ENCODE results near the gene INPP4B.

The INPP4B gene

DNA sequence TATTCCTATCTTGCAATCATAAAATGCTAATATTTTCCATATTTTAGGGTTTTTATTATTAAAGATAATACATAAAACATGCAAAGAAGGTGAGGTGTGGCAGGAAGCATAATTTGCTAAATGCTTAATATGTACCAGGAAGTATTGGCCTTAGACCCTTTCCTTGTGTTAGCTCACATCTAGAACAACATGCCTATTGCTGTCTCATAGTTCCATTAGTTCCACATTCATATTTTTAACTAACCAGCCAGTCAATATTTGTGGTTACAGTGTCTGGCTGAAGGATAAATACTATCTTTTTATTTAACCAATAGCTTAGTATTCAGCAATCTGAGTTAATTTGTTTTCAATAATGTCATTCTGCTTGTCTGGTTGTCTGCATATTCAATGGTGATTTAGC, 432.6 kb downstream of the INPP4B start:
- H3K79me2 ChIP-seq (ENCODE audit: insufficient read depth, low read length), result no peaks in the 10 kb centered on the region
- H3K9me2 ChIP-seq (ENCODE audit: low read depth, low read length), result no peaks in the 10 kb centered on the region
- H3K4me3 ChIP-seq (ENCODE audit: low read depth, low read length, poor library complexity, severe bottlenecking), result no peak overlapping the region
- no peaks in the 10 kb centered on the region for H3K36me3 ChIP-seq (ENCODE audit: insufficient read depth, low read length)
- H3F3A ChIP-seq (ENCODE audit: insufficient read depth, low read length), result no peaks in the 10 kb centered on the region
- no peak overlapping the region for H2AFZ ChIP-seq (ENCODE audit: low read length)
- no peak overlapping the region for H3K9ac ChIP-seq (ENCODE audit: low read length)
- no peaks in the 10 kb centered on the region for H3K27me3 ChIP-seq (ENCODE audit: insufficient read depth, low read length)
- no peaks in the 10 kb centered on the region for H4K20me1 ChIP-seq (ENCODE audit: insufficient read depth, low read length)
- no peak overlapping the region for H3K4me2 ChIP-seq (ENCODE audit: low read length)
- H3K9me3 ChIP-seq (ENCODE audit: low read length), result no peaks in the 10 kb centered on the region
- no peaks in the 10 kb centered on the region for H3K4me1 ChIP-seq (ENCODE audit: insufficient read depth, low read length, severe bottlenecking)
- no peak for TF ChIP-seq CTCF (IDR thresholded peaks at IDR 0.05; ENCODE audit: low read length)
- no peak for TF ChIP-seq EZH2 (IDR thresholded peaks at IDR 0.05; ENCODE audit: borderline replicate concordance, low read length)
- no peak overlapping the region for H3K27ac ChIP-seq (ENCODE audit: low read depth, low read length, poor library complexity, severe bottlenecking)

DNA sequence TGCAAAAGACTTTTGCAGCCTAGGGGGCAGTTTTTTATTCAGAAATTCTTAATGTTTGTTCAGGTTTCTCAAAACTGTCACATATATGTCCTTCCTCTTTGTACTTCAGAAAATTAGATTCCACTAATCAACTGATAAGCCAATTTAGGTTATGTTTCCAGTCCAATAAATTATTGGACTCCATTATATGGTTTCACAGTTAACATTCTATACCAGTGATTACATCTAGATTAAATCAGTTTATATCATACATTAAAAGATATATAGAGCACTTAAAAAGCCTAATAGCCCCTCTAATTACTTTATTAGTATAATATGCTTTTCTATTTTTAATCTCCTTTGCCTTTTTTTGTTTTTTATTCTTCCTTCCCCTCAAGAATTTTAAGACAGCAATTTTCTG, 434.1 kb downstream of the INPP4B start:
- Histone ChIP-seq H3F3A (ENCODE audit: insufficient read depth, low read length) (no peaks in the 10 kb centered on the region), H3K4me1 (ENCODE audit: insufficient read depth, low read length, severe bottlenecking) (no peaks in the 10 kb centered on the region), H3K27me3 (ENCODE audit: insufficient read depth, low read length) (no peaks in the 10 kb centered on the region), H3K4me3 (ENCODE audit: low read depth, low read length, poor library complexity, severe bottlenecking) (no peak overlapping the region), H3K9me3 (ENCODE audit: low read length) (no peaks in the 10 kb centered on the region), H3K9ac (ENCODE audit: low read length) (no peak overlapping the region), H3K36me3 (ENCODE audit: insufficient read depth, low read length) (no peaks in the 10 kb centered on the region), H4K20me1 (ENCODE audit: insufficient read depth, low read length) (no peaks in the 10 kb centered on the region), H3K79me2 (ENCODE audit: insufficient read depth, low read length) (no peaks in the 10 kb centered on the region), H3K27ac (ENCODE audit: low read depth, low read length, poor library complexity, severe bottlenecking) (no peak overlapping the region), H3K9me2 (ENCODE audit: low read depth, low read length) (no peaks in the 10 kb centered on the region), H3K4me2 (ENCODE audit: low read length) (no peak overlapping the region), H2AFZ (ENCODE audit: low read length) (no peak overlapping the region)
- no peak for TF ChIP-seq EZH2 (IDR thresholded peaks at IDR 0.05; ENCODE audit: borderline replicate concordance, low read length)

- no peak for TF ChIP-seq EZH2 (IDR thresholded peaks at IDR 0.05; ENCODE audit: borderline replicate concordance, low read length)
- TF ChIP-seq CTCF (IDR thresholded peaks at IDR 0.05; ENCODE audit: low read length), result no peak
- H3F3A ChIP-seq (ENCODE audit: insufficient read depth, low read length), result no peaks in the 10 kb centered on the region
- no peak overlapping the region for H3K4me2 ChIP-seq (ENCODE audit: low read length)
Measured at GRCh38 chr4:142408003-142408441, 438.1 kb downstream of the INPP4B start.

GRCh38 chr4:142407596-142407995, 438.5 kb downstream of the INPP4B start:
- no peak overlapping the region for H3K4me2 ChIP-seq (ENCODE audit: low read length)
- no peaks in the 10 kb centered on the region for H4K20me1 ChIP-seq (ENCODE audit: insufficient read depth, low read length)
- no peak overlapping the region for H3K4me3 ChIP-seq (ENCODE audit: low read depth, low read length, poor library complexity, severe bottlenecking)
- TF ChIP-seq EZH2 (IDR thresholded peaks at IDR 0.05; ENCODE audit: borderline replicate concordance, low read length) (no peak), CTCF (IDR thresholded peaks at IDR 0.05; ENCODE audit: low read length) (no peak)
- no peaks in the 10 kb centered on the region for H3K27me3 ChIP-seq (ENCODE audit: insufficient read depth, low read length)
- H3K36me3 ChIP-seq (ENCODE audit: insufficient read depth, low read length), result no peaks in the 10 kb centered on the region
- H2AFZ ChIP-seq (ENCODE audit: low read length), result no peak overlapping the region
- H3K9me3 ChIP-seq (ENCODE audit: low read length), result no peaks in the 10 kb centered on the region
- H3F3A ChIP-seq (ENCODE audit: insufficient read depth, low read length), result no peaks in the 10 kb centered on the region
- H3K27ac ChIP-seq (ENCODE audit: low read depth, low read length, poor library complexity, severe bottlenecking), result no peak overlapping the region
- no peak overlapping the region for H3K9ac ChIP-seq (ENCODE audit: low read length)
- no peaks in the 10 kb centered on the region for H3K4me1 ChIP-seq (ENCODE audit: insufficient read depth, low read length, severe bottlenecking)
- no peaks in the 10 kb centered on the region for H3K9me2 ChIP-seq (ENCODE audit: low read depth, low read length)
- H3K79me2 ChIP-seq (ENCODE audit: insufficient read depth, low read length), result no peaks in the 10 kb centered on the region

More at GRCh38 chr4:142408003-142408441, 438.1 kb downstream of the INPP4B start:
- Histone ChIP-seq H3K9ac (ENCODE audit: low read length) (no peak overlapping the region), H3K79me2 (ENCODE audit: insufficient read depth, low read length) (no peaks in the 10 kb centered on the region), H3K36me3 (ENCODE audit: insufficient read depth, low read length) (no peaks in the 10 kb centered on the region), H3K27ac (ENCODE audit: low read depth, low read length, poor library complexity, severe bottlenecking) (no peak overlapping the region), H3K9me2 (ENCODE audit: low read depth, low read length) (no peaks in the 10 kb centered on the region), H3K4me3 (ENCODE audit: low read depth, low read length, poor library complexity, severe bottlenecking) (no peak overlapping the region), H2AFZ (ENCODE audit: low read length) (no peak overlapping the region), H3K4me1 (ENCODE audit: insufficient read depth, low read length, severe bottlenecking) (no peaks in the 10 kb centered on the region), H4K20me1 (ENCODE audit: insufficient read depth, low read length) (no peaks in the 10 kb centered on the region), H3K9me3 (ENCODE audit: low read length) (no peaks in the 10 kb centered on the region), H3K27me3 (ENCODE audit: insufficient read depth, low read length) (no peaks in the 10 kb centered on the region)
